H9 (cell line): ENCODE results near the gene ATP6V0A1. TPM values are rescaled to one million over a fixed set of nuclear protein-coding genes. Genes with fewer than 3 reads are reported as not detected.

Source experiments
- DNase-seq: peaks from one replicate; pipeline ENCODE4 v3.0.0-alpha.2; 2017
- H2AFZ ChIP-seq: one replicate; pipeline ENCODE4 v1.6.1; 2013; ENCODE audit warnings: mild to moderate bottlenecking, low read length, control low read depth, moderate library complexity
- H2AK5ac ChIP-seq: 2 replicates; pipeline ENCODE4 v1.6.1; 2013; ENCODE audit warnings: low read length, control low read depth, mixed read lengths; ENCODE audit not compliant: insufficient read length
- H2BK120ac ChIP-seq: one replicate; pipeline ENCODE4 v1.6.1; 2013; ENCODE audit warnings: low read depth, mild to moderate bottlenecking, low read length, control low read depth, inconsistent platforms; ENCODE audit not compliant: poor library complexity, severe bottlenecking
- H2BK12ac ChIP-seq: 2 replicates; pipeline ENCODE4 v1.6.1; 2013; ENCODE audit warnings: low read length, control low read depth, mixed read lengths, low read depth; ENCODE audit not compliant: insufficient read length
- H2BK15ac ChIP-seq: 2 replicates; pipeline ENCODE4 v1.6.1; 2013; ENCODE audit warnings: low read depth, low read length, control low read depth
- H2BK20ac ChIP-seq: one replicate; pipeline ENCODE4 v1.6.1; 2013; ENCODE audit warnings: low read depth, mild to moderate bottlenecking, low read length, control low read depth, inconsistent platforms; ENCODE audit not compliant: poor library complexity, severe bottlenecking
- H2BK5ac ChIP-seq: 2 replicates; pipeline ENCODE4 v1.6.1; 2013; ENCODE audit warnings: low read length, control low read depth, mixed read lengths; ENCODE audit not compliant: insufficient read length
- H3K14ac ChIP-seq: 2 replicates; pipeline ENCODE4 v1.6.1; 2013; ENCODE audit warnings: low read length, control low read depth; ENCODE audit not compliant: insufficient read depth
- H3K18ac ChIP-seq: 2 replicates; pipeline ENCODE4 v1.6.1; 2013; ENCODE audit warnings: low read depth, mild to moderate bottlenecking, mixed read lengths, low read length, control low read depth; ENCODE audit not compliant: insufficient read length
- H3K23ac ChIP-seq: 2 replicates; pipeline ENCODE4 v1.6.1; 2013; ENCODE audit warnings: low read length, control low read depth, mixed read lengths, low read depth; ENCODE audit not compliant: insufficient read length
- H3K23me2 ChIP-seq: 2 replicates; pipeline ENCODE4 v1.6.1; 2013; ENCODE audit warnings: low read depth, mild to moderate bottlenecking, mixed read lengths, low read length, control low read depth; ENCODE audit not compliant: insufficient read length, poor library complexity, severe bottlenecking
- H3K27ac ChIP-seq: 2 replicates; pipeline ENCODE4 v1.5.1; 2013; ENCODE audit warnings: low read length, control low read depth, mixed read lengths, low read depth; ENCODE audit not compliant: insufficient read length
- H3K27me3 ChIP-seq: 2 replicates; pipeline ENCODE4 v1.6.1; 2013; ENCODE audit warnings: low read length, control low read depth, inconsistent platforms; ENCODE audit not compliant: insufficient read depth
- H3K4ac ChIP-seq: 2 replicates; pipeline ENCODE4 v1.6.1; 2013; ENCODE audit warnings: low read depth, mild to moderate bottlenecking, control low read depth, inconsistent platforms, low read length, moderate library complexity
- H3K4me1 ChIP-seq: 2 replicates; pipeline ENCODE4 v1.6.1; 2013; ENCODE audit warnings: low read length, control low read depth, inconsistent platforms; ENCODE audit not compliant: insufficient read depth
- H3K4me2 ChIP-seq: 2 replicates; pipeline ENCODE4 v1.6.1; 2013; ENCODE audit warnings: low read length, control low read depth, mixed read lengths; ENCODE audit not compliant: insufficient read length, insufficient read depth
- H3K56ac ChIP-seq: 2 replicates; pipeline ENCODE4 v1.6.1; 2013; ENCODE audit warnings: low read depth, mild to moderate bottlenecking, mixed read lengths, low read length, control low read depth; ENCODE audit not compliant: insufficient read length
- H3K79me1 ChIP-seq: 2 replicates; pipeline ENCODE4 v1.6.1; 2013; ENCODE audit warnings: low read depth, mild to moderate bottlenecking, moderate library complexity, low read length, control low read depth, inconsistent platforms; ENCODE audit not compliant: insufficient read depth, poor library complexity, severe bottlenecking
- H3K79me2 ChIP-seq: 2 replicates; pipeline ENCODE4 v1.6.1; 2013; ENCODE audit warnings: low read length, control low read depth, inconsistent platforms; ENCODE audit not compliant: insufficient read depth
- H3K9ac ChIP-seq: 2 replicates; pipeline ENCODE4 v1.6.1; 2013; ENCODE audit warnings: low read length, control low read depth, mixed read lengths; ENCODE audit not compliant: insufficient read length; ENCODE audit errors: extremely low read depth
- H3K9me3 ChIP-seq: one replicate; pipeline ENCODE4 v1.6.1; 2013; ENCODE audit warnings: low read depth, low read length, inconsistent platforms; ENCODE audit not compliant: control insufficient read depth
- H3T11ph ChIP-seq: one replicate; pipeline ENCODE4 v1.6.1; 2013; ENCODE audit warnings: mild to moderate bottlenecking, low read length, control low read depth, inconsistent platforms
- H4K20me1 ChIP-seq: one replicate; pipeline ENCODE4 v1.6.1; 2013; ENCODE audit not compliant: control insufficient read depth, insufficient read length, insufficient read depth
- H4K5ac ChIP-seq: 2 replicates; pipeline ENCODE4 v1.6.1; 2013; ENCODE audit warnings: low read depth, mild to moderate bottlenecking, mixed read lengths, low read length, control low read depth; ENCODE audit not compliant: insufficient read length
- H4K8ac ChIP-seq: replicated peaks from 2 replicates; pipeline ENCODE4 v1.6.1; 2013; ENCODE audit warnings: low read length, control low read depth, mixed read lengths, low read depth; ENCODE audit not compliant: insufficient read length
- H4K91ac ChIP-seq: 2 replicates; pipeline ENCODE4 v1.6.1; 2013; ENCODE audit warnings: low read depth, mild to moderate bottlenecking, moderate library complexity, mixed read lengths, low read length, control low read depth; ENCODE audit not compliant: insufficient read length
- H3K27ac Mint-ChIP-seq, 3 experiments: 2 replicates in 2 of 3; 3 replicates in 1 of 3; pipeline ENCODE4 v1.8.0; 2020 to 2021; ENCODE audit warnings: mixed read lengths in 3 of 3, mild to moderate bottlenecking in 1 of 3, moderate library complexity in 1 of 3
- H3K27me3 Mint-ChIP-seq: 2 replicates; pipeline ENCODE4 v1.8.0; 2021; ENCODE audit warnings: low read depth, mild to moderate bottlenecking, moderate library complexity, mixed read lengths
- H3K36me3 Mint-ChIP-seq, 3 experiments: 2 replicates in 2 of 3; 3 replicates in 1 of 3; pipeline ENCODE4 v1.8.0; 2020 to 2021; ENCODE audit warnings: low read depth in 3 of 3, mixed read lengths in 3 of 3; ENCODE audit not compliant: insufficient read depth in 1 of 3
- H3K4me1 Mint-ChIP-seq, 2 experiments: 2 replicates each; pipeline ENCODE4 v1.8.0; 2020; ENCODE audit warnings: mixed read lengths in 2 of 2
- H3K4me3 Mint-ChIP-seq, 2 experiments: 2 replicates in 1 of 2; 3 replicates in 1 of 2; pipeline ENCODE4 v1.8.0; 2020 to 2021; ENCODE audit warnings: mild to moderate bottlenecking in 2 of 2, mixed read lengths in 2 of 2, moderate library complexity in 1 of 2
- H3K9me3 Mint-ChIP-seq, 2 experiments: 2 replicates in 1 of 2; 3 replicates in 1 of 2; pipeline ENCODE4 v1.8.0; 2020; ENCODE audit warnings: mild to moderate bottlenecking in 2 of 2, mixed read lengths in 2 of 2, moderate library complexity in 1 of 2
- CTCF ChIP-seq: fragments of 200-600 bp; sonication (generic); conservative IDR thresholded peaks from 3 replicates; pipeline ENCODE4 v1.8.0; 2021; ENCODE audit warnings: antibody characterized with exemption, mild to moderate bottlenecking
- WGBS: extraction: QIAGEN DNeasy Blood & Tissue Kit; methylation state at CpG from one replicate; pipeline ENCODE4 v1.1.7; 2013; ENCODE audit warnings: missing lambda C conversion rate, low lambda C conversion rate, mixed read lengths; ENCODE audit not compliant: insufficient read length; ENCODE audit errors: extremely low coverage; 5-methylcytosine and 5-hydroxymethylcytosine counted together
- total RNA-seq: library from RNA; stranded (reverse); gene quantifications from 2 replicates; pipeline ENCODE4 v1.2.1, GENCODE V29; 2021

The ATP6V0A1 gene
- total RNA-seq, 1 experiment from 2014 or later = 54.1 TPM

- H3T11ph ChIP-seq = no peak overlapping the region
- H4K5ac ChIP-seq = no peak overlapping the region
- no peak overlapping the region for H4K8ac ChIP-seq
- no peak overlapping the region for H2BK120ac ChIP-seq
- no peaks in the 10 kb centered on the region for H3K9me3 Mint-ChIP-seq
- no peak overlapping the region for H2BK5ac ChIP-seq
- H2AFZ ChIP-seq = no peak overlapping the region
- no peak overlapping the region for H3K4ac ChIP-seq
- H2AK5ac ChIP-seq = no peak overlapping the region
- H3K4me3 Mint-ChIP-seq = no peak overlapping the region
- H3K36me3 Mint-ChIP-seq = peaks cover 0 to 40% (median 34%) of the 10 kb centered on the region in 3 experiments; a peak in 5 of 7 replicates
- no peak for DNase-seq
- H3K79me1 ChIP-seq = no peaks in the 10 kb centered on the region
- H4K91ac ChIP-seq = no peak overlapping the region
- no peak overlapping the region for H3K9ac ChIP-seq
- H3K23ac ChIP-seq = no peak overlapping the region
- H3K4me1 Mint-ChIP-seq = peaks cover 0 to 4% of the 10 kb centered on the region in 2 experiments; a peak in 2 of 4 replicates
- no peak overlapping the region for H3K18ac ChIP-seq
- H2BK20ac ChIP-seq = no peak overlapping the region
- no peaks in the 10 kb centered on the region for H3K4me1 ChIP-seq
- no peak overlapping the region for H3K14ac ChIP-seq
- H3K56ac ChIP-seq = no peak overlapping the region
- no CpG with 5 or more reads among the region's 6 CpGs for WGBS
- H2BK12ac ChIP-seq = no peak overlapping the region
- no peak overlapping the region for H3K27ac ChIP-seq
- no peaks in the 10 kb centered on the region for H3K27me3 Mint-ChIP-seq
- no peaks in the 10 kb centered on the region for H3K27me3 ChIP-seq
- no peaks in the 10 kb centered on the region for H3K79me2 ChIP-seq
- H3K4me2 ChIP-seq = no peak overlapping the region
- no peaks in the 10 kb centered on the region for H3K9me3 ChIP-seq
- TF ChIP-seq CTCF = no peak
- no peaks in the 10 kb centered on the region for H4K20me1 ChIP-seq
- H2BK15ac ChIP-seq = no peak overlapping the region
- no peak overlapping the region for H3K27ac Mint-ChIP-seq
- H3K23me2 ChIP-seq = no peaks in the 10 kb centered on the region
Measured at GRCh38 chr17:42512733-42513251, 54.1 kb downstream of the ATP6V0A1 start.
